Measurements from ENCODE around the gene DCST2.

DCST2 gene

GRCh38 chr1:155033524-155033923 is at the start of gene DCST2, which contains the start of gene DCST1:
TSS of gene DCST2 (minus strand) at chr1:155033781. CDS start at chr1:155033701, 80 bp downstream.
TSS of gene DCST1 (plus strand) at chr1:155033824. CDS start at chr1:155034037, 213 bp downstream.
- no peak for DNase-seq

- no peak for DNase-seq
Measured at GRCh38 chr1:155083052-155083541, 49.5 kb upstream of the DCST2 start.

GRCh38 chr1:155082301-155083051 is 48.9 kb upstream of the DCST2 start:
- no peak for DNase-seq

- DNase-seq, result no peak
Measured at GRCh38 chr1:155081472-155082300, 48.1 kb upstream of the DCST2 start.

GRCh38 chr1:155080312-155081228 is 47.0 kb upstream of the DCST2 start:
- peak; percentile 45 for DNase-seq

GRCh38 chr1:155079487-155080311 is 46.1 kb upstream of the DCST2 start:
- no peak for DNase-seq

- DNase-seq, result no peak
Measured at GRCh38 chr1:155079210-155079486, 45.6 kb upstream of the DCST2 start.

- no peak for DNase-seq
Measured at GRCh38 chr1:155078469-155079209, 45.1 kb upstream of the DCST2 start, which contains the start of gene EFNA3. TSS of gene EFNA3 (plus strand) at chr1:155078837. CDS start at chr1:155078942, 105 bp downstream.

GRCh38 chr1:155077758-155078445 is 44.3 kb upstream of the DCST2 start:
- DNase-seq, result no peak

- peak; percentile 28 for DNase-seq
Measured at GRCh38 chr1:155077346-155077745, 43.8 kb upstream of the DCST2 start.

GRCh38 chr1:155076371-155076770 is 42.8 kb upstream of the DCST2 start:
- no peak for DNase-seq

GRCh38 chr1:155075535-155075934 is 42.0 kb upstream of the DCST2 start:
- no peak for DNase-seq

GRCh38 chr1:155073377-155074242 is 40.0 kb upstream of the DCST2 start:
- DNase-seq, result no peak

- DNase-seq, result no peak
Measured at GRCh38 chr1:155072531-155073289, 39.1 kb upstream of the DCST2 start.

- no peak for DNase-seq
Measured at GRCh38 chr1:155071701-155072100, 38.1 kb upstream of the DCST2 start.

GRCh38 chr1:155070721-155071569 is 37.4 kb upstream of the DCST2 start:
- peak; percentile 33 for DNase-seq

GRCh38 chr1:155070158-155070621 is 36.6 kb upstream of the DCST2 start:
- no peak for DNase-seq

All from NCI-H2107 (cell line).